ENCODE data around the gene PTPRD.

PTPRD gene

DNA sequence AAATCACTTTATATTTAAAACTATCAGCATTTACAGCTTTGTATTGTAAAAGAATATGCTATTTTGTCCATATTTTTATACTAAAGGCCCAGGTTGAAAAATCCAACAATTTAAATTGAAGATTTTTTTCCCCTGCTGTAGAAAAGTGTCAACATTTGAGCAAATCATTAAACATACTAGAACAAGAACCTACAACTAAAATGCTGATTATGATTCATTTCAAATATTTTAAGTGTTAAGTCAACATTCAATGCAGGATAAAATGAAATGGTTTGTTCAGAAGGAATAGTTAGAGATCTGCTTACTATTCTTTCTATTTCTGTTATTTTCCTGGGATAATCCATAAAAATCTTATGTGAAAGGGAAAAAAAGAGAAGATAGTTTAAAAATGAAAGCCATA lies 1946.7 kb downstream of the PTPRD start:
- no peak for DNase-seq (ENCODE audit: low spot score)
- in situ Hi-C loops (cut with MboI; ENCODE audit: low sequenced_read_pairs, unreplicated experiment) = no loop called here
- TF ChIP-seq, protein P1, sequence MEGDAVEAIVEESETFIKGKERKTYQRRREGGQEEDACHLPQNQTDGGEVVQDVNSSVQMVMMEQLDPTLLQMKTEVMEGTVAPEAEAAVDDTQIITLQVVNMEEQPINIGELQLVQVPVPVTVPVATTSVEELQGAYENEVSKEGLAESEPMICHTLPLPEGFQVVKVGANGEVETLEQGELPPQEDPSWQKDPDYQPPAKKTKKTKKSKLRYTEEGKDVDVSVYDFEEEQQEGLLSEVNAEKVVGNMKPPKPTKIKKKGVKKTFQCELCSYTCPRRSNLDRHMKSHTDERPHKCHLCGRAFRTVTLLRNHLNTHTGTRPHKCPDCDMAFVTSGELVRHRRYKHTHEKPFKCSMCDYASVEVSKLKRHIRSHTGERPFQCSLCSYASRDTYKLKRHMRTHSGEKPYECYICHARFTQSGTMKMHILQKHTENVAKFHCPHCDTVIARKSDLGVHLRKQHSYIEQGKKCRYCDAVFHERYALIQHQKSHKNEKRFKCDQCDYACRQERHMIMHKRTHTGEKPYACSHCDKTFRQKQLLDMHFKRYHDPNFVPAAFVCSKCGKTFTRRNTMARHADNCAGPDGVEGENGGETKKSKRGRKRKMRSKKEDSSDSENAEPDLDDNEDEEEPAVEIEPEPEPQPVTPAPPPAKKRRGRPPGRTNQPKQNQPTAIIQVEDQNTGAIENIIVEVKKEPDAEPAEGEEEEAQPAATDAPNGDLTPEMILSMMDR (IDR thresholded peaks at IDR 0.05; ENCODE audit: borderline replicate concordance, control extremely low read depth, extremely low read depth, insufficient read depth, missing control alignments) = no peak

DNA sequence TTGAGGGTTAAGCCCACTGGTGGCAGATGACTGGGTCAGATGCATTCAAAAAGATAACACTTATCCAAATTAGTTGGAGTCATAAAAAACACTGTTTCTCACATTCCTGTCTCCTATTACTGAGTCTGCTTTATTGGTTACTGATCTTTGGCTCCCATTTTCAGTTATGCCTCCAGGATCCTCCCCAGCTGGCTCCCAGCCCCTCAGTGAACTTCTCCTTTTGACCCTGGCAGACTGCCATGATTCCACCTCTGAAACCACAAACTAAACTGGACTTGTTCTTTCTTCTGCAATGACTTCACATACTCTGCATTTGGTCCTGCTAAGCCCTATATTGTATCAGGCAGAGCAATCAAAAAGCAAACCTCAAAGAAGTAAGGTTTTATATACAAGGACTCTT lies 1952.4 kb downstream of the PTPRD start:
- TF ChIP-seq, protein P1 (IDR thresholded peaks at IDR 0.05; ENCODE audit: borderline replicate concordance, control extremely low read depth, extremely low read depth, insufficient read depth, missing control alignments) = no peak
- in situ Hi-C loops (cut with MboI; ENCODE audit: low sequenced_read_pairs, unreplicated experiment) = no loop called here
- DNase-seq (ENCODE audit: low spot score) = no peak

DNA sequence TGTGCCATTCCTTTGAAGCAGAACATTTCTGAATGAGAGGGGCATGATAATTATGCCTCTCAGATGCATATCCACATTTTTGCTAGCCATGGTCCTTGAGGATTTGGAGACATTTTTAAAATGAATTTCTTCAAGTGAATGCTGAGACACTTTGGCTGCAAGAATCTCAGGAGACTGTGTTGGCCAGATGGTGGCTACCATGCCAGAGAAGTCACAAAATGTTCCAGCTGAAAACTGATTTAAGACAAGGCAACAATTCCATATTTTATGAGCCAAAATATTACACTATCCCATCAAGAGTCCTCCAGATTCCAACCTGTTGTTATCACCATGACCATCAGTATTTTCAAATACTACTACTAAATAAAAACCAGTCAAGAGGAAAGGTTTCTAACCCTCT lies 1953.7 kb downstream of the PTPRD start:
- in situ Hi-C loops (cut with MboI; ENCODE audit: low sequenced_read_pairs, unreplicated experiment) = no loop called here
- no peak for DNase-seq (ENCODE audit: low spot score)
- TF ChIP-seq, protein P1 (IDR thresholded peaks at IDR 0.05; ENCODE audit: borderline replicate concordance, control extremely low read depth, extremely low read depth, insufficient read depth, missing control alignments) = no peak

DNA sequence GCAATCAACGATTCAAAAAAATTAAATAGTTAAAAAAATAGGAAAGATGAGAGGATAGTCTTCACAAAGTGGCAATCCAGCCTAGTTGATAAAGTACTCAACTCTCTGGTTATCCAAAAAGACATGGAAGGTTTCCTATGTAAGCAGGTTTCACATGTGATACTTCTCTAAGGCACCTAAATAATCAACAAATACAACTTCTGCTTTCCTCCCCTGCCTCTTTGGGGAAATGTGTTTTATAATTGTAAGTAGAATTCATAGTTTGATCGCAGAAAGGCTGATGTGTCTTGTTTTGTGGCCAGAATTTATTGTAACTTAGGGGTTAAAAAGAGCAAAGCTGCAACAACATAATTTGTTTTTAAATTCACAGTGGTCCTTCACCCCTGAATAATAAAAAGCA lies 1957.7 kb downstream of the PTPRD start:
- TF ChIP-seq, protein P1 (IDR thresholded peaks at IDR 0.05; ENCODE audit: borderline replicate concordance, control extremely low read depth, extremely low read depth, insufficient read depth, missing control alignments) = no peak
- no peak for DNase-seq (ENCODE audit: low spot score)
- in situ Hi-C loops (cut with MboI; ENCODE audit: low sequenced_read_pairs, unreplicated experiment) = no loop called here

DNA sequence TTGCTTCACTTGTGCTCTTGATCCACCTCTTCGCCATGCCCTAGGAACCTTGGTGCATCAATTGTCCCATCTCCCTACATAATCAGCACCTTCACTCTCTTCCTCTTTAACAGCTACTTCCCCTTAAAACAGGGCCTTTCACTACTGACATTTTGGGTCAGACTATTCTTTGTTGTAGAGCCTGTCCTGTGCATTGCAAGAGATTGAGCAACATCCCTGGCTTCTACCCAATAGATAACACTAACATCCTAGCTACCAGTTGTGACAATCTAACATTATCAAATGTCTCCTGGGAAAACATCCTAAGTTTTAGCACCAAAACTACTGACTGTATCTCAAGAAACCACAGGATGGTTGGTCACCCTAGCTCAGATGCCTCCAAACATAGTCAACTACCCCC lies 1958.9 kb downstream of the PTPRD start:
- TF ChIP-seq, protein P1 (IDR thresholded peaks at IDR 0.05; ENCODE audit: borderline replicate concordance, control extremely low read depth, extremely low read depth, insufficient read depth, missing control alignments) = no peak
- in situ Hi-C loops (cut with MboI; ENCODE audit: low sequenced_read_pairs, unreplicated experiment) = no loop called here
- no peak for DNase-seq (ENCODE audit: low spot score)

DNA sequence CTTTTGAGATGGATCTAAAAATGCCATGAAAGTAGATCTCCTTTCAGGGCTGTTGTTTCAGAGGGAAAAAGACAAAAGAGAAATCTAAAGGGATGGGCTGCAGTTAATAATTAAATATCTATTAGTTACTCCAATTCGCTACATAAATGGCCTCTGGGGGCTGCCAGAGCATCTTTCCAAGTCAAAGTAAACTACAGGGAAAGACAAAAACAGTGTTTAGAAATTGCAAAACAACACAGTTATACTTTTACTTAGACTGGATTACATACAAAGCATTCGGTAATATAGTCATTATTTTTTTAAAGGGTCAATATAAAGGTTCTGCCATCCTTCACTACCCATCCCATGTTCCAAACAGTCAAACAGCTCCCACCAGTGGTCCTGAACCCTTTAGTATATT lies 1959.7 kb downstream of the PTPRD start:
- in situ Hi-C loops (cut with MboI; ENCODE audit: low sequenced_read_pairs, unreplicated experiment) = no loop called here
- TF ChIP-seq, protein P1 (IDR thresholded peaks at IDR 0.05; ENCODE audit: borderline replicate concordance, control extremely low read depth, extremely low read depth, insufficient read depth, missing control alignments) = no peak
- no peak for DNase-seq (ENCODE audit: low spot score)

DNA sequence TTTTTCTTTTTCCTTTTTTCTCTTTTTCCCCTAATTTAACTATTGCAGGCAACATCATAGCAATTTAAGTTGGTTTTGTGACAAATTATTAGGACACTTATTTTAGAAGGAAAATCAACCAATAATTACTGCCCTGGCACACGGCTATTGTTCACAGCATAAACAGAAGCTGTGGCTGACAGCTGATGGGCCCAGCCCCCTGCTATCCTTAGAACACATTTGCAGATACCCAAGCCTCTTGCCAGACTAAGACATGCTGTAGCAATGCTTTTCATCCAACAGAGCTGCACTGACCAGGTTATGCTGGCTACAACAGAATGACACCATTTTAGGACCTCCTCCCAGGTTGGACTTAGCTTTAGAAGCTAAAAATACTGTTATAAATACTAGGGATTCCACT lies 1960.5 kb downstream of the PTPRD start:
- DNase-seq (ENCODE audit: low spot score) = no peak
- in situ Hi-C loops (cut with MboI; ENCODE audit: low sequenced_read_pairs, unreplicated experiment) = no loop called here
- TF ChIP-seq, protein P1 (IDR thresholded peaks at IDR 0.05; ENCODE audit: borderline replicate concordance, control extremely low read depth, extremely low read depth, insufficient read depth, missing control alignments) = no peak

Data from GM13976 (cell line).